Measurements from ENCODE around the gene ZNF580. TPM values are rescaled to one million over a fixed set of nuclear protein-coding genes. Genes with fewer than 3 reads are reported as not detected.

The ZNF580 gene
- total and polyA plus RNA-seq, 9 of the 15 experiments (the other 6 are each of a cell fraction or from before 2014, with no cell fraction given): 2.3 to 47.4 (median 6.0) TPM

- no peak for TF ChIP-seq AFF1 (IDR thresholded peaks at IDR 0.05; ENCODE audit: low read depth in 1 of 2, partially characterized antibody in 2 of 2)
- TF ChIP-seq GTF2A2 (tag; IDR thresholded peaks at IDR 0.05): no peak
- TF ChIP-seq RREB1 (CRISPR knock-in tag; IDR thresholded peaks at IDR 0.05): peak; percentile 89
- TF ChIP-seq BMI1 (IDR thresholded peaks at IDR 0.05; ENCODE audit: low read length): no peak
- TF ChIP-seq ZBTB12 (CRISPR knock-in tag; IDR thresholded peaks at IDR 0.05): peak; percentile 42; the same call in 1 of the 2 replicates
Measured at GRCh38 chr19:55654868-55655647, 14.3 kb downstream of the ZNF580 start, which contains the start of gene U2AF2 (continued).
